Neural progenitor cell (in vitro differentiated cells): ENCODE results near the gene TLE1.

ENCODE experiments used
- EZH2 ChIP-seq: fragments of 200-600 bp; sonication (generic); IDR thresholded peaks from 2 replicates; pipeline ENCODE4 v1.6.1; 2017; ENCODE audit warnings: antibody characterized with exemption, mild to moderate bottlenecking, moderate library complexity
- EZH2phosphoT487 ChIP-seq: fragments of 200-600 bp; sonication (generic); IDR thresholded peaks from 2 replicates; pipeline ENCODE4 v1.6.1; 2017; ENCODE audit warnings: antibody characterized with exemption
- TF ChIP-seq, protein P1 (sequence below): fragments of 200-600 bp; sonication (generic); IDR thresholded peaks from 2 replicates; pipeline ENCODE4 v1.5.1; 2017; ENCODE audit warnings: antibody characterized with exemption, mild to moderate bottlenecking

DNA sequence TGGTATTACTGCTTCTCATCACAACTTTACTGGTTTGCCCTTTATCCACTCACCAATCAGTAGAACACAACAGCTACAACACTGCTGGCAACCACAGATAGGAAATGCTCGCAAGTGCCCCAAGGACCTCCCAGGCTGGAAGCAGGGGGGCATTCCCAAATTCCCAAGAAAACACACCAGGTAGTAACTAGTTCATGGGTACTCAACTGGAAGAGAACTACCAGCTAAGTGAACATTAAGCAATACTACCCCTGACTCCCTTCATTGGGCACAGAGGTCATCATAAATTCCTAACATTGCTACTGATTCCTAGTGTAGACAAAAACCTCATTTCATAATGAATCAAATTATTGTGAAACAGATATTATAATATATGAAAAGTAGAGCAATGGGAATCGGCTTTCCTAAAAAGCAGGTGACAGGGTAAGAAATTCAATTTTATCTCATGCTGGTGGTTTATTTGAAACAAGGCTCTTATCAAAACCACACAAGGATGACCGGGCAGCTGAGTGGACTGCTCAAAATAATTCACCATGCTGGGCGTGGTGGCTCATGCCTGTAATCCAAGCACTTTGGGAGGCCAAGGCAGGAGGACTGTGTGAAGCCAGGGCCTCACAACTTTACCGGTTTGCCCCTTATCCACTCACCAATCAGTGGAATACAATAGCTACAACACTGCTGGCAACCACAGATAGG, 81.6 kb downstream of the TLE1 start:
- TF ChIP-seq EZH2: no peak
- TF ChIP-seq EZH2phosphoT487: no peak
- TF ChIP-seq, protein P1, sequence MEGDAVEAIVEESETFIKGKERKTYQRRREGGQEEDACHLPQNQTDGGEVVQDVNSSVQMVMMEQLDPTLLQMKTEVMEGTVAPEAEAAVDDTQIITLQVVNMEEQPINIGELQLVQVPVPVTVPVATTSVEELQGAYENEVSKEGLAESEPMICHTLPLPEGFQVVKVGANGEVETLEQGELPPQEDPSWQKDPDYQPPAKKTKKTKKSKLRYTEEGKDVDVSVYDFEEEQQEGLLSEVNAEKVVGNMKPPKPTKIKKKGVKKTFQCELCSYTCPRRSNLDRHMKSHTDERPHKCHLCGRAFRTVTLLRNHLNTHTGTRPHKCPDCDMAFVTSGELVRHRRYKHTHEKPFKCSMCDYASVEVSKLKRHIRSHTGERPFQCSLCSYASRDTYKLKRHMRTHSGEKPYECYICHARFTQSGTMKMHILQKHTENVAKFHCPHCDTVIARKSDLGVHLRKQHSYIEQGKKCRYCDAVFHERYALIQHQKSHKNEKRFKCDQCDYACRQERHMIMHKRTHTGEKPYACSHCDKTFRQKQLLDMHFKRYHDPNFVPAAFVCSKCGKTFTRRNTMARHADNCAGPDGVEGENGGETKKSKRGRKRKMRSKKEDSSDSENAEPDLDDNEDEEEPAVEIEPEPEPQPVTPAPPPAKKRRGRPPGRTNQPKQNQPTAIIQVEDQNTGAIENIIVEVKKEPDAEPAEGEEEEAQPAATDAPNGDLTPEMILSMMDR: no peak
